Bone marrow (tissue), 2 donors: ENCODE data around the gene MYEF2.

ENCODE experiments used
- DNase-seq, 2 donors: peaks; one replicate each; lab custom pipeline; 2025; lab: John Stamatoyannopoulos, UW

The MYEF2 gene

GRCh38 chr15:48087844-48088243, 90.3 kb downstream of the MYEF2 start:
- DNase-seq: no peak

- DNase-seq: no peak
Observed at GRCh38 chr15:48086576-48086975, 91.5 kb downstream of the MYEF2 start.

GRCh38 chr15:48086133-48086532, 92.0 kb downstream of the MYEF2 start:
- no peak for DNase-seq

- no peak for DNase-seq
Observed at GRCh38 chr15:48085591-48085930, 92.5 kb downstream of the MYEF2 start.

- DNase-seq: no peak
Observed at GRCh38 chr15:48084759-48085590, 93.1 kb downstream of the MYEF2 start.
